ENCODE results near the gene DCHS2. TPM values are rescaled to one million over a fixed set of nuclear protein-coding genes. Genes with fewer than 3 reads are reported as not detected.
A peak's percentile ranks its signal among the peaks of the same experiment; 100 is the strongest.

The DCHS2 gene
- total and polyA plus RNA-seq, 2 experiments from 2014 or later: 0.21 to 7.6 TPM

GRCh38 chr4:154314248-154314647 is 177.4 kb downstream of the DCHS2 start:
- H3F3A ChIP-seq (replicated peaks; ENCODE audit: low read depth): no peaks in the 10 kb centered on the region
- H3K4me2 ChIP-seq: no peak overlapping the region
- ATAC-seq: peak; percentile 40; the same call in 2 of the 3 replicates
- H3K4me1 ChIP-seq (ENCODE audit: insufficient read depth): peaks cover 13% of the 10 kb centered on the region
- Mint-ChIP-seq H3K36me3 (ENCODE audit: low read depth) (no peaks in the 10 kb centered on the region), H3K4me3 (no peak overlapping the region), H3K27me3 (ENCODE audit: insufficient read depth, low read depth, poor library complexity) (peaks cover 1% of the 10 kb centered on the region), H3K9me3 (peaks cover 7% of the 10 kb centered on the region; the same call in 2 of the 3 replicates), H3K4me1 (peaks cover 9% of the 10 kb centered on the region; the same call in 2 of the 3 replicates), H3K27ac (no peak overlapping the region)
- H3K4me3 ChIP-seq: no peak overlapping the region
- H3K27me3 ChIP-seq (ENCODE audit: insufficient read depth): no peaks in the 10 kb centered on the region
- no peak overlapping the region for H2AFZ ChIP-seq
- DNase-seq (ENCODE audit: low spot score): peak; percentile 43
- no peaks in the 10 kb centered on the region for H3K9me2 ChIP-seq (ENCODE audit: insufficient read depth)
- H3K79me2 ChIP-seq (replicated peaks; ENCODE audit: insufficient read depth): no peaks in the 10 kb centered on the region
- peak; percentile 43 to 51 for TF ChIP-seq CTCF (conservative IDR thresholded peaks at IDR 0.05; ENCODE audit: low read depth in 2 of 2)
- TF ChIP-seq ZNF462 (CRISPR knock-in tag; IDR thresholded peaks at IDR 0.05): no peak
- TF ChIP-seq JUNB (IDR thresholded peaks at IDR 0.05; ENCODE audit: unreplicated experiment): no peak
- no peak for TF ChIP-seq ETS1 (IDR thresholded peaks at IDR 0.05)
- TF ChIP-seq NANOG (IDR thresholded peaks at IDR 0.05; ENCODE audit: borderline replicate concordance): no peak
- no peaks in the 10 kb centered on the region for H4K20me1 ChIP-seq (replicated peaks; ENCODE audit: insufficient read depth)
- H3K27ac ChIP-seq (ENCODE audit: low read depth): no peak overlapping the region
- no peaks in the 10 kb centered on the region for H3K36me3 ChIP-seq (ENCODE audit: insufficient read depth)

Measured in GM23338 (cell line).